Mucosa of rectum (tissue), 2 donors: ENCODE measurements around the gene MDH1.
"Not testable (repeated sequence)": the region's sequence is repeated elsewhere in the genome, so short reads cannot be mapped to it uniquely, and the experiment has no call there.

Source experiments
- H3K27ac ChIP-seq, 2 donors: one replicate each; pipeline ENCODE4 v1.7.0; 2013; ENCODE audit warnings: inconsistent platforms in 2 of 2, low read depth in 2 of 2, low read length in 2 of 2
- H3K27me3 ChIP-seq, 2 donors: one replicate each; pipeline ENCODE4 v1.7.0; 2013; ENCODE audit warnings: low read length in 2 of 2; ENCODE audit not compliant: control insufficient read depth in 2 of 2, insufficient read depth in 2 of 2
- H3K36me3 ChIP-seq, 2 donors: one replicate each; pipeline ENCODE4 v1.7.0; 2013; ENCODE audit warnings: low read length in 2 of 2; ENCODE audit not compliant: control insufficient read depth in 2 of 2, insufficient read depth in 2 of 2
- H3K4me1 ChIP-seq, 2 donors: one replicate each; pipeline ENCODE4 v1.7.0; 2013; ENCODE audit warnings: low read length in 2 of 2, mild to moderate bottlenecking in 1 of 2; ENCODE audit not compliant: control insufficient read depth in 2 of 2, insufficient read depth in 2 of 2
- H3K4me3 ChIP-seq, 2 donors: one replicate each; pipeline ENCODE4 v1.7.0; 2013; ENCODE audit warnings: low read length in 2 of 2
- H3K9ac ChIP-seq, 2 donors: one replicate each; pipeline ENCODE4 v1.7.0; 2013; ENCODE audit warnings: low read length in 2 of 2, low read depth in 1 of 2, mild to moderate bottlenecking in 1 of 2
- H3K9me3 ChIP-seq, 2 donors: one replicate each; pipeline ENCODE4 v1.7.0; 2013; ENCODE audit warnings: low read length in 2 of 2; ENCODE audit not compliant: control insufficient read depth in 2 of 2
- donor health status: healthy.
- donor health status: Normal muscosa, but diverticular disease.

The MDH1 gene

GRCh38 chr2:63588385-63589147 is at the start of gene MDH1, which contains the start of gene WDPCP:
TSS of gene MDH1 (plus strand) at chr2:63588963. CDS start at chr2:63589044, 81 bp downstream.
TSS of gene WDPCP (minus strand) at chr2:63588477. CDS start at chr2:63588271, 206 bp downstream.
- Histone ChIP-seq H3K36me3 (peaks cover 4 to 5% of the 10 kb centered on the region in 2 donors), H3K4me1 (peaks cover 4 to 19% of the 10 kb centered on the region in 2 donors), H3K9me3 (no peaks in the 10 kb centered on the region), H3K27me3 (no peaks in the 10 kb centered on the region), H3K9ac (peak within 1 kb of the TSS; percentile 85 to 96), H3K4me3 (peak within 1 kb of the TSS; percentile 92 to 100), H3K27ac (peak within 1 kb of the TSS; percentile 92 to 94)

- H3K36me3 ChIP-seq: no peaks in the 10 kb centered on the region
These were observed 49.2 kb upstream of the MDH1 start for GRCh38 chr2:63539416-63540162.

GRCh38 chr2:63544017-63544627 is 44.6 kb upstream of the MDH1 start:
- Histone ChIP-seq H3K4me3 (no peak overlapping the region), H3K9me3 (no peaks in the 10 kb centered on the region), H3K27ac (no peak overlapping the region), H3K27me3 (no peaks in the 10 kb centered on the region), H3K9ac (no peak overlapping the region), H3K36me3 (no peaks in the 10 kb centered on the region), H3K4me1 (no peaks in the 10 kb centered on the region)

More at GRCh38 chr2:63539416-63540162, 49.2 kb upstream of the MDH1 start:
- Histone ChIP-seq H3K9me3 (no peaks in the 10 kb centered on the region), H3K4me3 (no peak overlapping the region), H3K4me1 (no peaks in the 10 kb centered on the region), H3K9ac (no peak overlapping the region), H3K27me3 (no peaks in the 10 kb centered on the region), H3K27ac (no peak overlapping the region)

- Histone ChIP-seq H3K9me3 (no peaks in the 10 kb centered on the region), H3K27me3 (no peaks in the 10 kb centered on the region), H3K36me3 (no peaks in the 10 kb centered on the region), H3K9ac (no peak overlapping the region), H3K4me3 (no peak overlapping the region), H3K4me1 (no peaks in the 10 kb centered on the region), H3K27ac (no peak overlapping the region)
These were observed 43.7 kb upstream of the MDH1 start for GRCh38 chr2:63545023-63545422.

GRCh38 chr2:63553049-63553448 is 35.7 kb upstream of the MDH1 start:
- H3K27ac ChIP-seq: no peak overlapping the region

GRCh38 chr2:63555299-63555698 is 33.5 kb upstream of the MDH1 start:
- H3K27me3 ChIP-seq: no peaks in the 10 kb centered on the region

More at GRCh38 chr2:63553049-63553448, 35.7 kb upstream of the MDH1 start:
- Histone ChIP-seq H3K27me3 (no peaks in the 10 kb centered on the region), H3K4me3 (no peak overlapping the region), H3K4me1 (no peaks in the 10 kb centered on the region), H3K36me3 (no peaks in the 10 kb centered on the region), H3K9me3 (no peaks in the 10 kb centered on the region), H3K9ac (no peak overlapping the region)

GRCh38 chr2:63555931-63556330 is 32.8 kb upstream of the MDH1 start:
- H3K9me3 ChIP-seq: no peaks in the 10 kb centered on the region
- no peak overlapping the region for H3K27ac ChIP-seq
- H3K36me3 ChIP-seq: no peaks in the 10 kb centered on the region
- H3K4me3 ChIP-seq: no peak overlapping the region
- no peaks in the 10 kb centered on the region for H3K27me3 ChIP-seq
- no peaks in the 10 kb centered on the region for H3K4me1 ChIP-seq
- no peak overlapping the region for H3K9ac ChIP-seq

More at GRCh38 chr2:63555299-63555698, 33.5 kb upstream of the MDH1 start:
- Histone ChIP-seq H3K9ac (no peak overlapping the region), H3K4me3 (no peak overlapping the region), H3K4me1 (no peaks in the 10 kb centered on the region), H3K36me3 (no peaks in the 10 kb centered on the region), H3K9me3 (no peaks in the 10 kb centered on the region), H3K27ac (no peak overlapping the region)

GRCh38 chr2:63557819-63558218 is 30.9 kb upstream of the MDH1 start:
- H3K9ac ChIP-seq, H3K4me3 ChIP-seq, H3K9me3 ChIP-seq, H3K36me3 ChIP-seq, H3K4me1 ChIP-seq, H3K27ac ChIP-seq, H3K27me3 ChIP-seq: not testable (repeated sequence)

- H3K9me3 ChIP-seq: not testable (repeated sequence)
These were observed 29.8 kb upstream of the MDH1 start for GRCh38 chr2:63558922-63559321.

GRCh38 chr2:63562751-63563150 is 26.0 kb upstream of the MDH1 start:
- H3K27me3 ChIP-seq: no peaks in the 10 kb centered on the region
- peaks cover 0 to 3% of the 10 kb centered on the region in 2 donors for H3K9me3 ChIP-seq
- H3K9ac ChIP-seq: no peak overlapping the region
- H3K36me3 ChIP-seq: no peaks in the 10 kb centered on the region
- H3K4me1 ChIP-seq: no peaks in the 10 kb centered on the region
- no peak overlapping the region for H3K4me3 ChIP-seq
- H3K27ac ChIP-seq: no peak overlapping the region

More at GRCh38 chr2:63558922-63559321, 29.8 kb upstream of the MDH1 start:
- not testable (repeated sequence) for H3K27me3 ChIP-seq, H3K4me3 ChIP-seq, H3K36me3 ChIP-seq, H3K9ac ChIP-seq, H3K27ac ChIP-seq, H3K4me1 ChIP-seq
